GM21528 (cell line): ENCODE data around the gene EXOC7.
"Not testable (repeated sequence)": the region's sequence is repeated elsewhere in the genome, so short reads cannot be mapped to it uniquely, and the experiment has no call there.

Experiments
- ATAC-seq: cut with Tn5 transposase; IDR thresholded peaks from one replicate; pipeline ENCODE4 v1.9.1; 2021; ENCODE audit warnings: mild to moderate bottlenecking, moderate library complexity; ENCODE audit not compliant: unreplicated experiment, low FRiP score

EXOC7 gene

GRCh38 chr17:76049239-76049638 lies 54.3 kb downstream of the EXOC7 start:
- ATAC-seq: no peak

- no peak for ATAC-seq
Measured at GRCh38 chr17:76048711-76049110, 54.9 kb downstream of the EXOC7 start.

GRCh38 chr17:76048025-76048605 lies 55.5 kb downstream of the EXOC7 start:
- ATAC-seq: no peak

GRCh38 chr17:76046064-76046463 lies 57.5 kb downstream of the EXOC7 start:
- ATAC-seq: no peak

- not testable (repeated sequence) for ATAC-seq
Measured at GRCh38 chr17:76044475-76045007, 59.0 kb downstream of the EXOC7 start.

DNA sequence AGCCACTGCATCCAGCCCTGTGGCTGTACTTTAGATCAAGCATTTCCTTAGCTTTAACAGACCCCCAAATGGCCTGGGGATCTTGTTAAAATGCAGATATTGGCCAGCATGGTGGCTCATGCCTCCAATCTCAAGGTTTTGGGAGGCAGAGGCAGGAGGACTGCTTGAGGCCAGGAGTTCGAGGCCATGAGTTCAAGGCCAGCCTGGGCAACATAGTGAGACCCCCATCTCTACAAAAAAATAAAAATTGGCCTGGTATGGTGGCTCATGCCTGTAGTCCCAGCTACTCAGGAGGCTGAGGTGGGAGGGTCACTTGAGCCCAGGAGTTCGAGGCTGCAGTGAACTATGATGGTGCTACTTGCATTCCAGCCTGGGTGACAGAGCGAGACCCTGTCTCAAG lies 60.7 kb downstream of the EXOC7 start:
- ATAC-seq: not testable (repeated sequence)

DNA sequence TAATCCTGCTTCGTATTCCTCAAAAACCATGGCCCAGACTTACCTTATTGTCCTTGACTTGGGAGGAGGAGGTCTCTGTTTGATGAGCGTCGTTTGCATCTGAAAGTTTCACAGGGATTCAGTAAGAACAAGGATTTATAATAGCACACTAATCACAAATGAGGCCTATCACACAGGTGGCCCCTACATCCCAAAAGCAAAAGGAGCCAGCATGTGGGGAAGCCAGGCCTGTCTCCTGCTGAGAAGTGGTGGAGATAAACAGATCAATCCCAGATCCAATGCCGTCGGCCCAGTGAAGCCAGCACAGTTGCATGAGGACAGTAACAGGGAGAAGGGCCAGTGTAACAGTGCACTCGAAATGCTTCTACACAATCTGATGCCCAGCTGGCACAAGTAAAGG lies 63.2 kb downstream of the EXOC7 start:
- ATAC-seq: no peak

DNA sequence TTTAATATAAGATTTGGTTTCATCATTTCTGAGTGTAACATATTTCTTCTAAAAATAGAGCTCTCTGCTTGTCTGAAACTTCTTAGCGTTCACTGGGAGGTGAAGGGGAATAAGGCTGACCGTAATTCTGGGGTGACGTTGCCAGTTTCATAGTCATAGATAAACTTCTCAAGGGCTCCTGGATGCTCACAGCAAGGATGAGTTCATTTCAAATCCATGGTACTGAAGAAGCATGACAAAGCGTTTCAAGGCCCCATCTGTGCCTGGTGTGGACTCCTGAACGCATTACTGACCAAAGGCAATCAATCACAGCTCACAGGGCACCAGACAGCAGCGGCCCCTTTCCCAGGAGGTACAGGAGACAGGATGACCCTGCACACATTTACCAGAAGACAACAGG lies 64.5 kb downstream of the EXOC7 start:
- no peak for ATAC-seq

- ATAC-seq: no peak
Measured at GRCh38 chr17:76038050-76038449, 65.5 kb downstream of the EXOC7 start.

DNA sequence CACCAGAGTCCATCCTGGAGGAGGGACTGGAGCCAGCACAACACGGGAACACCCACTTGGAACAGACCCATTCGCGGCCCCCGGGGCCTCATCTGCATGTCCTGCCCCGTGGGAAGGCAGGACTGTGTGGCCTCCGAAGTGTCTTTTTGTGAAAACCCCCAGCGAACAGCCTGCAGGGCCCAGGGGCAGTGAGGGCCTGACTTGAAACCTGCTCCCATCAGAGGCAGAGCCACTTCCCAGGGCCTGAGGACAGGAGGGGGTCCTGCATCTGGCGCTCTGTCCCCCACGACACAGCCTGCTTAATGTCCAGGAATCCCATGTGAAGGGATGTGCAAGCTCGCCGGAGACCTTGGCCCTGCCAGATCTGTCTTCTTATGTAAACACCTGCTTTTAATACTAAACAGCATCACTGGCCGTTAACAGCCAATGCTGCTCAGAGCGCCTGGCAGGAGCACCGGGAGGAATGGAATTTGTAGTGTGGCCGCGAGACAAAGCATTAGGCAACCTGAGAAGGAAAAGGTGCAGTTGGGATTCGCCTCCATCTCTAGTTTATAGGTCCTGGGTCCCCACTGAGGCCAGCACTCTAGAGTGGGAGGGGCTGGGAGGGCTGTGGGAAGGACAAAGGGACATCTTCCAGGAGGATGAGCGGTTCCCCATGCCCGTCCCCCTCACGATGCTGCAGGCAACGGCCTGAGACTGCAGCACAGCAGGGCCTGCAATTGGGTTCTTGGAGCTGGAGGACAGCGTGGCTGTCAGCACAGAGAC lies 66.9 kb downstream of the EXOC7 start:
- no peak for ATAC-seq

DNA sequence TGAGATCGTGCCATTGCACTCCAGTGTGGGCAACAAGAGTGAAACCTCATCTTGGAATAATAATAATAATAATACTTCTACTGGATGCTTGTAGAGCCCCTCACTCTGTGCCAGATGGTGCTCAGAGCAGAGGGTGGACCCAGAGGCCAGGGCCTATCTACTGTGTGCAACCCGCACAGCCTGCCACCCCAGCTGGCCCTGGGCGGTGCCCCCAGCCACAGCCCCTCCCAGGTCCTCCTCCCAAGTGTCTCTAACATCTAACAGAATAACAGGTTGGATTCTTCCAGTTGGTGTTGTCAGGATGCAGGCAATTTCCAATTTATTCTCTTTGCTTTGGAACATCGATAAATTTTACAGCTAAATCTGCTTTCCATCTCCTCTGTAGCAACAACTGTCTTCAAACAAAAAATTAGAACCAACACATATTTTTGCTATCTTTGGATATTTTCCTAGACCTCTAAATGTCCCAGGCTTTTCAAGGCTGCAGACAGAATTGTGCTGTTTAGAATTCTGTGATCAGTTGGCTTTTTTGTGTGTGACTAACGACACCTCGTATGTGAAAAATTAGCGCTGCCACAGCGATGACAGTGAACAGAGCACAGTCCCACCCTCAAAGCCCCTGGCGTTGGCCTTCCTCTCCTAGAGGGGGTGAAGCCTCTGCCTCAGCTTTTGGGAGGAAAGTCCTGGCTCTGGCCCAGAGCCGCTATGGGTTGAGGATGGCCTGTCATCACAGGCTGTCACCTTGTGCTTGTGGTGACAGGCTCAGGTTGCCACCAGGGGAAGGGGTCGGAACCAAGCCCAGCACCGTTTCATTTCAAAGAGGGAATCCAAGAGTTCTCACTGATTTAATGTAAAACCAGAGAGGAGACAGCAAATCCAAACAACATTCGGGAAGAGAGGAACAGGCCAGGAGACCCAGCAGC lies 68.9 kb downstream of the EXOC7 start:
- ATAC-seq: no peak

- ATAC-seq: no peak
Measured at GRCh38 chr17:76033139-76033538, 70.4 kb downstream of the EXOC7 start.

- ATAC-seq: no peak
Measured at GRCh38 chr17:76032780-76033108, 70.8 kb downstream of the EXOC7 start.

DNA sequence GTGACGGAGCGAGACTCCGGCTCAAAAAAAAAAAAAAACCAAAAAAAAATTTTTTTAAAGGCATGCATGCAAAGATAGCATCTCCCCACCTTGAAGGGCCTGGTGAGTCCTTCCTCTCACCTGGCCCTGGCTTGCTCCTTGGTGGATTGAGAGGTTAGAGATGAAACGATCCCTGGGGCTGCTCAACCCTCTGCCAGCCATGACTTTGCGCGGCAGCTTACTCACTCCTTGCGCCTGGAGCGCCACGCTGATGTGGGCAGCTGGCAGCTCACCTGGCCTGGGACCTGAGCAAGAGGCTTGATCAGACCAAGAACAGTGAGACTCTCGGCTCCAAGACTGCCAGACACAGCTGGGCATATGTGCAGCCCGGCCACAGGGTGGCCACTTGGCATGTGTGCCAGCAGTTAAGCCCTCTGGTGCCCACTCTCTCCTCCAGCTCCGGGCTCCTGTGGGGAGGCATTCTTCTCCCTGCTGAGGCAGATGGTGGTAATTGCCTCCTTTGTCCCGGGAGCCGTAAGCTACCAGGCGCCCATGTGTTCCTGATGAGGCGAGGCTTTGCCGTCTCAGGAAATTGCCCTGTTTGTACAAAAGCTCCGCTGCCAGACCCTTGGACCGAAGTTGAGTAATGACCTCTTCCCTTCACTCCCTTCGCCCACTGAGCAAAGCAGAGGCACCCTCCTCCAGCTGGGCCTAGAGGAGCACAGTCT lies 71.4 kb downstream of the EXOC7 start:
- ATAC-seq: no peak
